CD4-positive, alpha-beta T cell treated with Interferon gamma for 1 hour (primary cell): ENCODE data around the gene MAP9.
"Not testable (repeated sequence)": the region's sequence is repeated elsewhere in the genome, so short reads cannot be mapped to it uniquely, and the experiment has no call there.

ENCODE experiments used
- DNase-seq: peaks from one replicate; pipeline ENCODE4 v3.0.0-alpha.2; 2020

The MAP9 gene

GRCh38 chr4:155376387-155377268 lies at the start of gene MAP9:
Gene MAP9 (minus strand): TSS chr4:155376965. CDS start chr4:155375850, 1,115 bp downstream.
- peak; percentile 97 for DNase-seq

DNA sequence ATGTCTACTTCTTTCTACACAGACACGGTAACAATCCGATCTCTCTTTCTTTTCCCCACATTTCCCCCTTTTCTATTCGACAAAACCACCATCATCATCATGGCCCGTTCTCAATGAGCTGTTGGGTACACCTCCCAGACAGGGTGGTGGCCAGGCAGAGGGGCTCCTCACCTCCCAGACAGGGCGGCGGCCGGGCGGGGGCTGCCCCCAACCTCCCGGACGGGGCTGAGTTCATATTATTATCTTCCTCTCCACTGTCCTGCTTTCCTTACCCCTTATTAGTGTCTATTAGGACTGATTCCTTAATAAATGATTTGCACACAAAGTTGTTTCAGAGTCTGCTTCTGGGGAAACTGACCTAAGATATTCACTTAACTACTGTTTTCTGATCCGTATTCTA lies 48.0 kb upstream of the MAP9 start:
- DNase-seq, result not testable (repeated sequence)

- DNase-seq, result no peak
These were observed 46.9 kb upstream of the MAP9 start for GRCh38 chr4:155423671-155424070.

DNA sequence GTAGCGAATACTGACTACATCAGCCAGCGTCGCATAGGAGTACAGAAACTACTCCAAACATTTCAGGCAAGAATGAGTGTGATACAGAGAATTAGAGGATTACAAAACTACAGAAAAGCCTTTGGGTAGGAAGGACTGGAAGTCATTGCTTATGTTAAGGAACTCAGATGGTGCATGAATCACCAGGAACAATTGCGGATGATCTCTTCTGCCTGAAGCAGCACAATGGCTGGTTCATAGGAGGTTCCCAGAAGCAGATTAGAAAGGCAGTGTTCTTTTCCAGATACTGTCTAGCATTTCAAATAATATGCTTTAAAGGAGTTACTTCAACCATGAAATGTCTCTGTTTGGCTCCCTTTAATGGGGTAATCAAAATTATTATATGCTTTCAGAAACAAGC lies 42.5 kb upstream of the MAP9 start:
- DNase-seq, result no peak

DNA sequence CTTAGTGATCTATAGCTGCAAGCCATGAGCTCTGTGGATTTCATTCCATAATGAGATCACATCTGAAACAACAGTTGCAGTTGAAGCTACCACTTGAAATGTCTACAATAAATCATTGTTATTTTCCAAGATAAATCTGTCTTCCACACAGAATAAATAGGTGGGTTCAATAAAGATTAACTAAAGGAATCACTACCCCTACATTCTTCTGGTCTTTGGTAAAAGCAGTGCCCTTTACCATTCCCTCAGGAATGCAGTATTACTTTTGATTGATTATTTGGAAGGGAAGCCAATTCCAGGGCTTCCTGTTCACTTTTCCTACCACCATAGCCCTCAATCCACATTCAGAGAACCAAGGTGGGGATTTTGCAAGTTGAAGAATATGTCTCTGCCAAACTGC lies 38.9 kb upstream of the MAP9 start:
- no peak for DNase-seq

DNA sequence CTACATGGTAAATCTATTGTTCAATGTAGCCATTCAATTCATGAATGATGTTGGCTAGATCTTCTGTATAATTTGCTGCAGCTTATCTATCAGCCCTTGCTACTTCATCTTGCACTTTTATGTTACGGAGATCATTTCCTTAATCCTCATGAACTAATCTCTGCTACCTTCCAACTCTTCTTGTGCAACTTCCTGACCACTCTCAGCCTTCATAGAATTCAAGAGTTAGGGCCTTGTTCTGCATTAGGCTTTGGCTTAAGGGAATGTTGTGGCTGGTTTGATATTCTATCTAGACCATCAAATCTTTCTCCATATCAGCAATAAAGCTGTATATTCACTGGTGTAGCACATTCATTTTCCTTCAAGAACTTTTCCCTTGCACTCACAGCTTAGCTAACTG lies 36.7 kb upstream of the MAP9 start:
- DNase-seq, result no peak

- no peak for DNase-seq
These were observed 34.8 kb upstream of the MAP9 start for GRCh38 chr4:155411546-155411945.

- no peak for DNase-seq
These were observed 32.0 kb upstream of the MAP9 start for GRCh38 chr4:155408796-155409195.

- DNase-seq, result no peak
These were observed 30.7 kb upstream of the MAP9 start for GRCh38 chr4:155407480-155407879.

DNA sequence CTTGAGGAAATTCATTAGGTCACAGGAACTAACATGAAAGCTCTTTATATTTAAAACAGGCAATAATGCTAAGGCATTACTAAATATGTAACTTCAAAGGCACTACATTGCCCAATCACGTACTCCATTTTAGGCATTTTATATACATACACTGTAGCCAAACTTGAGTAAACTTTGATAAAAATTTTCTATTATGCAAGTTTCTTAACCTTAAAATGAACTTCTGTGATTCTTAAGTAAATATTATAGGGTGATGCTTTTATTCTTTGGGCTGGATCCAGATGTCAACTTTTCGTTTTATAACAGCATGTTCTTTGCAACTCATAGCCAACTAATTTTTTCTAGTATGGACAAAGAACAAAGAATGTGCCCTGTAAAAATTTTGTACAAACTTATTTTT lies 28.3 kb upstream of the MAP9 start:
- DNase-seq, result no peak

GRCh38 chr4:155403886-155404285 lies 27.1 kb upstream of the MAP9 start:
- no peak for DNase-seq

GRCh38 chr4:155402941-155403340 lies 26.2 kb upstream of the MAP9 start:
- DNase-seq, result no peak

DNA sequence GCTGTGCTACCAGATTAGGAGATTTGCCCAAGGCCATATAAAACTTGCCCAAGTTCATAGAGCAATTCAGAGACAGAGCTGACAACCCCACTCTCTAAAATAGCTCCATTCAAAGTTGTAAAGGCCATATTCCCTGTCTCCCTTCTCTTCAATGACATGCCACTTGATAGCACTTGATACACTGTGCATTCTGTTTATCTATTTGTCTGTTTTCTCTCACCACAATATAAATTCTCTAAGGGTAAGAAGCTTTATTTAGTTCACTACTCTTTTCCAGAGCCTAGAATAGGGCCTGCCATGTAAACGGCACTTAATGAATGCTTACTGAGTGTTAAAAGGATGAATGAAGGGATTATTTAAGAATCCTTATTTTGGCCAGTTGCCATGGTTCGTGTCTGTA lies 24.1 kb upstream of the MAP9 start:
- no peak for DNase-seq

GRCh38 chr4:155399974-155400697 lies 23.4 kb upstream of the MAP9 start:
- no peak for DNase-seq

DNA sequence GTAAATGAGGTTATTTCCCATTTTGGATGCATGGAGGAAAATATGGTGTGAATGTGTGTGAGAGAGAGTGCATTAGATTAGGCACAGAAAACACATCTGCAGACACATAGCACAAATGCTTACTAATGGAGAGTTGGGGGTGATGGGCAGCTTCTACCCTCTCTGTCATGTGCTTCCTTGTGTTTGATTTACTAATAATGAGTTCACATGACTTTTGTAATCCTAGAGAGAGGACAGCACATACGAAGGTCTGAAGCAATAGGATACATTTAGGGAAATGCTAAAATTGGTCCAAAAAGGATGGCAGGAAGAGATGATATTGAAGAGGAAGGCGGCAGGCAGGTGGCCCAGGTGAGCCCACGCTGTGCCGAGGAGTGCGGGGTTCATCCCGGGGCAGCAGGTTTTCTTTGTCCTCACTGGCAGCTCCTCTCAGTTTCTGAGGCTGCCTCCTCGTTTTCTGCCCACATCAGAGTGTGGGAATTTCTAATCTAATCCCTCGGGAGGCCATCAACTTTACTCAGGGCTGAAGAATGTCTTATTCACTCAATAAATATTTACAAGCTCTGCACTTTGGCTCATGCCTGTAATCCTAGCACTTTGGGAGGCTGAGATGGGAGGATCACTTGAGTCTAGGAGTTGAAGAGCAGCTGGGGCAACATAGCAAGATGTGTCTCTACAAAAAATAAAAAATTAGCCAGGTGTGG lies 15.9 kb upstream of the MAP9 start:
- DNase-seq, result no peak

- DNase-seq, result no peak
These were observed 15.2 kb upstream of the MAP9 start for GRCh38 chr4:155391932-155392331.

DNA sequence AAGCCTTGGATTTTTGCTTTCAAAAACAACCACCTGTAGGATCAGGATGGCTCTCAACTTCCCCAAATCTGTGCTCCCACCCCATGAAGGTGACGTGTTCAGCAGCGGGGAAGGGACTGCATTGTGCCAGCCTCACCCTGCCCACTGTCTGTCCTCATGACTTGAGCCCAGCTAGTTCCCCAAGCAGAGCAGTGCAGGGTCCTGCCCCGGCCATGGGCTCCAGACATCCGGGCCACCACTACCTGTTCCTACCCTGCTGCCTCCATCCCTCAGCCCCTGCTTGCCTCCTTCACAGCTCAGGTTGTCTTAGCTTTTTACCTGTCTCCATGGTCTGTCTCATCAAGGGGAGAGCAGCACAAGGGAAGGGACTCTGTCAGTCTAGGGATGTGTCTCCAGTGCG lies 11.4 kb upstream of the MAP9 start:
- no peak for DNase-seq

DNA sequence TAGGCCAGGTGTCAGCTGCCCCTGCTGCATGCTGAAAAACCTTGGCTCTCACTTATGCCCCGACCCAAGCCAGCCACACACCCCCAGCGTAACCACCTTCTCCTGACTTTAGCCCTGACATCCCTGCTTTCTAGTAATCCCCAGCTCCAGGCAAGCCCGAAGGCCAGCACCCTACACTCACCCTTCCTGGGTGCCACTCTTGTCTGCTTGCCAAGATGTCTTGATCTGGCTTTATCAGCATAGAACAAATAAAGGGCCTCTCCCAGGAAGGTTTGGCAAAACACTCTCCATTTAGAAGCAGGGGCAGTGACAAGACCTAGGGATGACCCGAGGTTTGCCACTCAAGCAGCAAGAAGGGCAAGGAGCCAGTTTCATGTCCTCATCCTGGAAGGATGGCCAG lies 6.8 kb upstream of the MAP9 start:
- DNase-seq, result no peak

- DNase-seq, result no peak
These were observed 511 bp upstream of the MAP9 start for GRCh38 chr4:155377276-155377675.

DNA sequence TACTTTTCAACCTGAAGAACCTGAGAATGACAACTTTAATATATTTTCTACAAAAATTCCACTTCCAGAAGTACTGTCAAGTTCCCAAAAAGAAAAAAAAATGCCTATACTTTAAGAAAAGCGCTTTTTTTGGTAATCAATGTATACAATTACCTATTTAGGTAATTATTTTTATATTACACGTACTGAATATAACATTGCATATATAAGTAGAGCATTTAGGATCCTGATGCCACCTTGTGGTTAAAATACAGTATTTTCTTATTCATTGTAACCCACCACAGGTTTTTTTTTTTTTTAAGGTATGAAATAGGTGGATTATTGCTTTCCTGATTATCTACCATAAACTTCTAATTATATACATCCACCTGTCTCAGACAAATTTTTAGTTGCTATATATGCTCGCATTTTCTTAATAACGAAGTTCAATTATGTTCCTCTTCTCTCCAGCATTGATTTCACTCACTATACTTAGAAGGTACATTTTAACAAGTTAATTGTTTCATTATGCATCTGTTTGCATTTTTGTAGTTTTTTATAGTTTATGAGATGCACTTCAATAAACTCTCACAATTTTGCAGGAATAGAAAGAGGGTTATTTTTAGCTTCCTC lies 5.2 kb downstream of the MAP9 start:
- DNase-seq, result no peak

DNA sequence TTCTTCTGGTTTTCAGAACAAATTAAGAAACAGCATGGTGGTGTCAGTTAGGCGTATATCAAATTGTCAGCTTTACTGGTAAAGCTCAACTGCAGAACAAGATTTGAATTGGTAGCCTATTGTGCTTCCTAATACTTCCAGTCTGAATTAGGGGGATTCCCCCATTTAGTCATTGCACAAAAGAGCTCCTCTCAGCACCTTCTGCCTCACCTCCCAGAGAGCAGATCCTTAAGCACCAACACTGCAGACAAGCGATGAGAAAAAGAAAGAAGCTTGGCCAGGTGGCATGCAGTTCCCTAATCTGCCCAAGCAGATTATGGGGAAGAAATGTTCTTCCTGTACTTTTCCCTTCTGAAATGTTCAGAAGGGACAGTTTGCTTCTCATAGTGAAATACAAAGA lies 9.2 kb downstream of the MAP9 start:
- DNase-seq, result no peak

DNA sequence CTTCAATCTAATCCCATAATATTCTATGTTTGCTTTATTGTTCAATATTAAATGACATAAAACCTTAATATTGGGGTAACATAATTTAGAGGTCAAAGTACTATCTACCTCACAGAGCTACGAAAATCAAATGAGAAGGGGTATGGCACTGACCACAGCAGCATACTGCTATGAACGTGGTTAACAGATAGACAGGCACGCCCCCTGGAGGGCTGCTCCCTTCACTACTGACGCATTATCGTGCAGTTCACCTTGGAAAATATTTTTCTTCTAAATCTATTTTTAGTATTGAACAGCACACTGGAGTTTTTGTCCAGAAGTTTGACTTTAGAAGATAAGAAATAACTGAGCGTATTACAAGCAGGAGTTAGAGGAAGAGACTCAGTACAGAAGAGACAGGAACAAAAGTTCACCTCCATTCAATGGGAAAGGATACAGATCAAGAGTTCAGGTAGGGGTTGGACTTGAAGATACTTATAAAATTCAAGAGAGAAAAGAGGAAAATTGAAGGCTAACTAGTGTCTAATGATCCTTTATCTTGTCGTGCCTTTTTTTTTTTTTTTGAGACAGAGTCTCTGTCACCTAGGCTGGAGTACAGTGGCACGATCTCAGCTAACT lies 22.7 kb downstream of the MAP9 start:
- no peak for DNase-seq

GRCh38 chr4:155342142-155342541 lies 34.6 kb downstream of the MAP9 start:
- DNase-seq, result no peak
